ENCODE measurements around the gene MAPK1.
"Not testable (repeated sequence)": the region's sequence is repeated elsewhere in the genome, so short reads cannot be mapped to it uniquely, and the experiment has no call there.

The MAPK1 gene

GRCh38 chr22:21832291-21833290 lies 34.9 kb downstream of the MAPK1 start:
- Histone ChIP-seq H3K4me1 (no peaks in the 10 kb centered on the region), H3K9me3 (no peaks in the 10 kb centered on the region), H3K4me3 (ENCODE audit: low read depth, low read length) (no peak overlapping the region), H3K36me3 (no peaks in the 10 kb centered on the region), H3K27me3 (no peaks in the 10 kb centered on the region)
- DNase-seq = no peak
- no peak for TF ChIP-seq CTCF (IDR thresholded peaks at IDR 0.05; ENCODE audit: low read depth, low read length)

GRCh38 chr22:21829523-21829922 lies 37.9 kb downstream of the MAPK1 start:
- H3K9me3 ChIP-seq = no peaks in the 10 kb centered on the region
- H3K4me1 ChIP-seq = peaks cover under 1% of the 10 kb centered on the region; the same call in 1 of the 2 replicates
- TF ChIP-seq CTCF (IDR thresholded peaks at IDR 0.05; ENCODE audit: low read depth, low read length) = no peak
- no peak overlapping the region for H3K4me3 ChIP-seq (ENCODE audit: low read depth, low read length)
- H3K27me3 ChIP-seq = no peaks in the 10 kb centered on the region
- DNase-seq = no peak
- H3K36me3 ChIP-seq = no peaks in the 10 kb centered on the region

GRCh38 chr22:21828268-21828638 lies 39.2 kb downstream of the MAPK1 start:
- Histone ChIP-seq H3K4me3 (ENCODE audit: low read depth, low read length) (no peak overlapping the region), H3K27me3 (no peaks in the 10 kb centered on the region), H3K4me1 (peaks cover 3% of the 10 kb centered on the region; the same call in 1 of the 2 replicates), H3K9me3 (no peaks in the 10 kb centered on the region), H3K36me3 (no peaks in the 10 kb centered on the region)
- no peak for TF ChIP-seq CTCF (IDR thresholded peaks at IDR 0.05; ENCODE audit: low read depth, low read length)
- no peak for DNase-seq

GRCh38 chr22:21827628-21828267 lies 39.7 kb downstream of the MAPK1 start:
- H3K4me3 ChIP-seq (ENCODE audit: low read depth, low read length) = no peak overlapping the region
- no peak for DNase-seq
- H3K9me3 ChIP-seq = no peaks in the 10 kb centered on the region
- no peaks in the 10 kb centered on the region for H3K27me3 ChIP-seq
- no peak for TF ChIP-seq CTCF (IDR thresholded peaks at IDR 0.05; ENCODE audit: low read depth, low read length)
- H3K36me3 ChIP-seq = no peaks in the 10 kb centered on the region
- H3K4me1 ChIP-seq = peaks cover 3% of the 10 kb centered on the region; the same call in 1 of the 2 replicates

- Histone ChIP-seq H3K36me3 (no peaks in the 10 kb centered on the region), H3K27me3 (no peaks in the 10 kb centered on the region), H3K4me3 (ENCODE audit: low read depth, low read length) (no peak overlapping the region), H3K4me1 (peaks cover 3% of the 10 kb centered on the region; the same call in 1 of the 2 replicates), H3K9me3 (no peaks in the 10 kb centered on the region)
- no peak for DNase-seq
- no peak for TF ChIP-seq CTCF (IDR thresholded peaks at IDR 0.05; ENCODE audit: low read depth, low read length)
These were observed 41.2 kb downstream of the MAPK1 start for GRCh38 chr22:21826204-21826603.

GRCh38 chr22:21824962-21825361 lies 42.5 kb downstream of the MAPK1 start:
- H3K9me3 ChIP-seq; H3K27me3 ChIP-seq; H3K4me1 ChIP-seq; H3K4me3 ChIP-seq (ENCODE audit: low read depth, low read length); H3K36me3 ChIP-seq; DNase-seq: not testable (repeated sequence)
